ENCODE data around the gene SERPINB8. TPM values are rescaled to one million over a fixed set of nuclear protein-coding genes. Genes with fewer than 3 reads are reported as not detected.

The SERPINB8 gene
- total and polyA plus RNA-seq, 9 of the 15 experiments (the other 6 are each of a cell fraction or from before 2014, with no cell fraction given) = 0.05 to 0.19 (median 0.09) TPM

DNA sequence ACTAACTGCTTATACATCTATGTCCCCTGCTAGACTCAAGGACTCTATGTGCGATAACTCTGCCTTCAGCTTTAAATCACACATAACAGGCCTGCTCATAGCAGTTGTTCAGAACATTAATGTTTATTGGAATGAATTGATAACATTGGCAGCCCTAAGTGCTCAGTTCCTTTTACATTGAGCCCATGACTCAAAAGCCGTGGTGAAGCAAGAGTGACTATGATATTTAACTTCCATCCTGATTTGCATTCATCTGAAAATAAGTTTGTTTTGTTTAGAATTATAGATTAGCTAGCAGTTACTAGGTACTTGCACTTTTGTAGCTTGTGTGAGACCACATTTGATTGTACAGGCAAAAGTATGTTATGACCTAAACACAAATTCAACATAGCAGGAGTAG lies 47.8 kb upstream of the SERPINB8 start:
- POLR2A ChIA-PET = no interaction called here
- intact Hi-C loops (cut with micrococcal nuclease) (no loop called here), in situ Hi-C loops (cut with MboI) (no loop called here)
- no peak overlapping the region for H3K27ac ChIP-seq (ENCODE audit: extremely low read depth, low read depth, low read length)
- H3K36me3 ChIP-seq (ENCODE audit: control insufficient read depth, insufficient read depth, low read length) = no peaks in the 10 kb centered on the region
- H3K9me1 ChIP-seq (ENCODE audit: control insufficient read depth, insufficient read depth, low read length) = no peaks in the 10 kb centered on the region
- WGBS (ENCODE audit: insufficient coverage, low coverage, missing lambda C conversion rate) = 0% methylated on average over 2 of the region's 2 CpGs
- no peaks in the 10 kb centered on the region for H3K9me3 ChIP-seq (replicated peaks; ENCODE audit: control insufficient read depth, insufficient read depth, low read depth, low read length)
- CTCF ChIA-PET (ENCODE audit: low intra/inter-chr PET ratio) = no interaction called here
- no peaks in the 10 kb centered on the region for H4K20me1 ChIP-seq (replicated peaks; ENCODE audit: control insufficient read depth, insufficient read depth, low read length)
- no peaks in the 10 kb centered on the region for H3K27me3 ChIP-seq (ENCODE audit: control insufficient read depth in 2 of 2, insufficient read depth in 2 of 2, low read length in 2 of 2)
- TF ChIP-seq NFYB (IDR thresholded peaks at IDR 0.05; ENCODE audit: extremely low read depth, insufficient read length) (no peak), PML (IDR thresholded peaks at IDR 0.05; ENCODE audit: low read length) (no peak), NFIC (IDR thresholded peaks at IDR 0.05) (no peak), PCBP2 (IDR thresholded peaks at IDR 0.05; ENCODE audit: low read depth, low read length, poor library complexity, severe bottlenecking) (no peak), KLF1 (tag; IDR thresholded peaks at IDR 0.05) (no peak), SMC3 (conservative IDR thresholded peaks at IDR 0.05; ENCODE audit: insufficient read depth, low read depth, low read length) (no peak), ZNF699 (CRISPR knock-in tag; IDR thresholded peaks at IDR 0.05; ENCODE audit: insufficient replicate concordance) (no peak), RBM22 (IDR thresholded peaks at IDR 0.05; ENCODE audit: low read depth, low read length, poor library complexity, severe bottlenecking) (no peak), DNMT1 (IDR thresholded peaks at IDR 0.05) (no peak), SAFB (IDR thresholded peaks at IDR 0.05; ENCODE audit: borderline replicate concordance, low read depth, low read length) (no peak), TRIM28 (IDR thresholded peaks at IDR 0.05) (no peak)
- TF ChIP-seq, protein P1, sequence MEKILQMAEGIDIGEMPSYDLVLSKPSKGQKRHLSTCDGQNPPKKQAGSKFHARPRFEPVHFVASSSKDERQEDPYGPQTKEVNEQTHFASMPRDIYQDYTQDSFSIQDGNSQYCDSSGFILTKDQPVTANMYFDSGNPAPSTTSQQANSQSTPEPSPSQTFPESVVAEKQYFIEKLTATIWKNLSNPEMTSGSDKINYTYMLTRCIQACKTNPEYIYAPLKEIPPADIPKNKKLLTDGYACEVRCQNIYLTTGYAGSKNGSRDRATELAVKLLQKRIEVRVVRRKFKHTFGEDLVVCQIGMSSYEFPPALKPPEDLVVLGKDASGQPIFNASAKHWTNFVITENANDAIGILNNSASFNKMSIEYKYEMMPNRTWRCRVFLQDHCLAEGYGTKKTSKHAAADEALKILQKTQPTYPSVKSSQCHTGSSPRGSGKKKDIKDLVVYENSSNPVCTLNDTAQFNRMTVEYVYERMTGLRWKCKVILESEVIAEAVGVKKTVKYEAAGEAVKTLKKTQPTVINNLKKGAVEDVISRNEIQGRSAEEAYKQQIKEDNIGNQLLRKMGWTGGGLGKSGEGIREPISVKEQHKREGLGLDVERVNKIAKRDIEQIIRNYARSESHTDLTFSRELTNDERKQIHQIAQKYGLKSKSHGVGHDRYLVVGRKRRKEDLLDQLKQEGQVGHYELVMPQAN (IDR thresholded peaks at IDR 0.05; ENCODE audit: borderline replicate concordance) = no peak
- TF ChIP-seq, protein P2, sequence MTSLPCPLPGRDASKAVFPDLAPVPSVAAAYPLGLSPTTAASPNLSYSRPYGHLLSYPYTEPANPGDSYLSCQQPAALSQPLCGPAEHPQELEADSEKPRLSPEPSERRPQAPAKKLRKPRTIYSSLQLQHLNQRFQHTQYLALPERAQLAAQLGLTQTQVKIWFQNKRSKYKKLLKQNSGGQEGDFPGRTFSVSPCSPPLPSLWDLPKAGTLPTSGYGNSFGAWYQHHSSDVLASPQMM (CRISPR knock-in tag; IDR thresholded peaks at IDR 0.05) = no peak
- TF ChIP-seq, protein P3, sequence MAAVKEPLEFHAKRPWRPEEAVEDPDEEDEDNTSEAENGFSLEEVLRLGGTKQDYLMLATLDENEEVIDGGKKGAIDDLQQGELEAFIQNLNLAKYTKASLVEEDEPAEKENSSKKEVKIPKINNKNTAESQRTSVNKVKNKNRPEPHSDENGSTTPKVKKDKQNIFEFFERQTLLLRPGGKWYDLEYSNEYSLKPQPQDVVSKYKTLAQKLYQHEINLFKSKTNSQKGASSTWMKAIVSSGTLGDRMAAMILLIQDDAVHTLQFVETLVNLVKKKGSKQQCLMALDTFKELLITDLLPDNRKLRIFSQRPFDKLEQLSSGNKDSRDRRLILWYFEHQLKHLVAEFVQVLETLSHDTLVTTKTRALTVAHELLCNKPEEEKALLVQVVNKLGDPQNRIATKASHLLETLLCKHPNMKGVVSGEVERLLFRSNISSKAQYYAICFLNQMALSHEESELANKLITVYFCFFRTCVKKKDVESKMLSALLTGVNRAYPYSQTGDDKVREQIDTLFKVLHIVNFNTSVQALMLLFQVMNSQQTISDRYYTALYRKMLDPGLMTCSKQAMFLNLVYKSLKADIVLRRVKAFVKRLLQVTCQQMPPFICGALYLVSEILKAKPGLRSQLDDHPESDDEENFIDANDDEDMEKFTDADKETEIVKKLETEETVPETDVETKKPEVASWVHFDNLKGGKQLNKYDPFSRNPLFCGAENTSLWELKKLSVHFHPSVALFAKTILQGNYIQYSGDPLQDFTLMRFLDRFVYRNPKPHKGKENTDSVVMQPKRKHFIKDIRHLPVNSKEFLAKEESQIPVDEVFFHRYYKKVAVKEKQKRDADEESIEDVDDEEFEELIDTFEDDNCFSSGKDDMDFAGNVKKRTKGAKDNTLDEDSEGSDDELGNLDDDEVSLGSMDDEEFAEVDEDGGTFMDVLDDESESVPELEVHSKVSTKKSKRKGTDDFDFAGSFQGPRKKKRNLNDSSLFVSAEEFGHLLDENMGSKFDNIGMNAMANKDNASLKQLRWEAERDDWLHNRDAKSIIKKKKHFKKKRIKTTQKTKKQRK (IDR thresholded peaks at IDR 0.05; ENCODE audit: borderline replicate concordance, low read depth, low read length) = no peak
- TF ChIP-seq, protein P4, sequence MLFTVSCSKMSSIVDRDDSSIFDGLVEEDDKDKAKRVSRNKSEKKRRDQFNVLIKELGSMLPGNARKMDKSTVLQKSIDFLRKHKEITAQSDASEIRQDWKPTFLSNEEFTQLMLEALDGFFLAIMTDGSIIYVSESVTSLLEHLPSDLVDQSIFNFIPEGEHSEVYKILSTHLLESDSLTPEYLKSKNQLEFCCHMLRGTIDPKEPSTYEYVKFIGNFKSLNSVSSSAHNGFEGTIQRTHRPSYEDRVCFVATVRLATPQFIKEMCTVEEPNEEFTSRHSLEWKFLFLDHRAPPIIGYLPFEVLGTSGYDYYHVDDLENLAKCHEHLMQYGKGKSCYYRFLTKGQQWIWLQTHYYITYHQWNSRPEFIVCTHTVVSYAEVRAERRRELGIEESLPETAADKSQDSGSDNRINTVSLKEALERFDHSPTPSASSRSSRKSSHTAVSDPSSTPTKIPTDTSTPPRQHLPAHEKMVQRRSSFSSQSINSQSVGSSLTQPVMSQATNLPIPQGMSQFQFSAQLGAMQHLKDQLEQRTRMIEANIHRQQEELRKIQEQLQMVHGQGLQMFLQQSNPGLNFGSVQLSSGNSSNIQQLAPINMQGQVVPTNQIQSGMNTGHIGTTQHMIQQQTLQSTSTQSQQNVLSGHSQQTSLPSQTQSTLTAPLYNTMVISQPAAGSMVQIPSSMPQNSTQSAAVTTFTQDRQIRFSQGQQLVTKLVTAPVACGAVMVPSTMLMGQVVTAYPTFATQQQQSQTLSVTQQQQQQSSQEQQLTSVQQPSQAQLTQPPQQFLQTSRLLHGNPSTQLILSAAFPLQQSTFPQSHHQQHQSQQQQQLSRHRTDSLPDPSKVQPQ (CRISPR knock-in tag; IDR thresholded peaks at IDR 0.05; ENCODE audit: borderline replicate concordance) = no peak
- no peak overlapping the region for H3K4me2 ChIP-seq (ENCODE audit: insufficient read depth, low read length)
- no peak overlapping the region for H3K4me3 ChIP-seq
- DNase-seq (ENCODE audit: extremely low read depth in 1 of 4, low spot score in 3 of 4) = no peak
- FAIRE-seq = no peak
- no peak overlapping the region for H2AFZ ChIP-seq (ENCODE audit: low read depth, low read length)
- no peak overlapping the region for H3K9ac ChIP-seq (ENCODE audit: insufficient read depth in 1 of 2, low read depth in 2 of 2, low read length in 2 of 2)
- no TSS peak for BruUV-seq (replicated peaks)
- no peaks in the 10 kb centered on the region for H3K4me1 ChIP-seq (replicated peaks in 1 of 2; ENCODE audit: control insufficient read depth in 2 of 2, insufficient read depth in 2 of 2, low read length in 2 of 2)
- H3K79me2 ChIP-seq (ENCODE audit: control insufficient read depth, insufficient read depth, low read length) = no peaks in the 10 kb centered on the region
- no peak for ATAC-seq
